Mononuclear cell (primary cell): Measurements from ENCODE around the gene CCR5AS.
"Not testable (repeated sequence)": the region's sequence is repeated elsewhere in the genome, so short reads cannot be mapped to it uniquely, and the experiment has no call there.

Experiments
- H3K27me3 ChIP-seq: 2 replicates; pipeline ENCODE4 v1.6.0; 2011; ENCODE audit warnings: low read length, control low read depth; ENCODE audit not compliant: insufficient read depth
- H3K4me1 ChIP-seq: 2 replicates; pipeline ENCODE4 v1.5.1; 2011; ENCODE audit warnings: mild to moderate bottlenecking, low read length, control low read depth; ENCODE audit not compliant: insufficient read depth
- H3K4me3 ChIP-seq: 2 replicates; pipeline ENCODE4 v1.5.1; 2011; ENCODE audit warnings: mild to moderate bottlenecking, low read length, moderate library complexity
- H3K9me3 ChIP-seq: 2 replicates; pipeline ENCODE4 v1.5.1; 2011; ENCODE audit warnings: low read depth, mild to moderate bottlenecking, control low read depth, low read length

The CCR5AS gene

DNA sequence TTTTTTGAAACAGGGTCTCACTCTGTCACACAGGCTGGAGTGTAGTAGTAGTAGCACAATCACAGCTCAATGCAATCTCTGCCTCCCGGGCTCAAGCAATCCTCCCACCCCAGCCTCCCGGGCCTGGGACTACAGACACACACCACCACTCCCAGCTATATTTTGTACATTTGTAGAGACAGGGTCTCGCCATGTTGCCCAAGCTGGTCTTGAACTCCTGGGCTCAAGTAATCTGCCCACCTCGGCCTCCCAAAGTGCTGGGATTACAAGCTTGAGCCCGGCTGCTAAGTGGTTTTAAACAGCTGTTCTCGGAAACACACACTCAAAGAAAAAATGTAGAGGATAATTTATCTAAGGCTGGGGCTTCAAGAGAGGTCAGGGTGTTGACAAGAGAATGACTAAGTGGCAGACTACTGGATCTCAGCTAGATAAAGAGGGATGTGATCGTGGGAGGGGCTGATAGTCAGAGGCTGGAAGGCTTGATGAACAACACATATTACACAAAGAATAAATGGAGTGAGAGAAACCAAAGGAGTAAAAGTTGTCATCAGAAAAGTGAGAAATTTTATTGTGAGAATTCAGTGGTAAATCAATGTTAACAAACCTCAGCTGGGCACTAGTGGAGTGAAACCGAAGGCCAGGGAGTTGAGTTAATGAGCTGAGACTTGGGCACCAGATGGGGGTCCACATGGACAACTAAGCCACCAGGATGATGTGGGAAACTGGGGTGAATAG is 6.7 kb downstream of the CCR5AS start:
- no peak overlapping the region for H3K4me3 ChIP-seq

DNA sequence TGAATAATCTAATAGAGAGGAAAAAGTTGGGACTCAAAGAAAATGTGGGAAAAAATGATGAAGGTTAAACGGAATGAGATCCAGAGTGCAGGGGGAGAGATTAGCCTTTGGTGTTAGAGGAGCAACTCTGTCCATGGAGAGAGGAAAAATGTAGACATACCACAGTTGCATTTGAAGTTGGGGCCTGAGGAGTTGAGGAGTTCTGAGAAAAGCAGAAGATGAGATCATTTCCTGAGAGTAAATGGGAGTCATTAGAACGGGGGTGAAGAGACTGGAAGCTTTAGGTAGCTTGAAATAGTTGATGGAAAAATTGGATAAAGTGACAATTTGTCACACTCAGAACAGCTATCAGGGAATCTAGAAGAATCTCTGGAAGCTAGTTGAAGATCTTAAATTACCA is 7.3 kb downstream of the CCR5AS start:
- Histone ChIP-seq H3K27me3 (no peaks in the 10 kb centered on the region), H3K4me1 (peaks cover 33% of the 10 kb centered on the region), H3K4me3 (no peak overlapping the region), H3K9me3 (no peaks in the 10 kb centered on the region)

More for the DNA sequence above, 6.7 kb downstream of the CCR5AS start:
- no peaks in the 10 kb centered on the region for H3K27me3 ChIP-seq
- peaks cover 35% of the 10 kb centered on the region for H3K4me1 ChIP-seq
- H3K9me3 ChIP-seq = no peaks in the 10 kb centered on the region

DNA sequence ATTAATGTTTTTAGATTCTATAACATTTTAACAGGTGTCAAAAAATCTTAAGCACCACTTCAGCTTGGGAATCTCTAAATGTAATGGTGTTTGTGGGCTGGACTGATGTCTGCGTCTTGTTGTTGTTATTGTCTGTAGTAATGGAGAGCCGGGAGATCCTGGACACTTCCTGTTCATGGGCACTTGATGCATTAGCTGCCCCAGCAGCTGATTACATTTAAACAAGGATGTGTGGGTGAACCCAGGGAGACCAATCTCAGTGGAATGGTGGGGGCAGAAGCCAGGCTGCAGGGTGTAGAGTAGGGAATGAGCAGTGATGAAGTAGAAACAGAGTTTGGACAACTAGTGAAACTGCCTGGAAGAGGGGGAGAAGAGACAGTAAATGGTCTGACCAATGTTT is 7.8 kb downstream of the CCR5AS start:
- Histone ChIP-seq H3K4me3 (no peak overlapping the region), H3K9me3 (no peaks in the 10 kb centered on the region), H3K4me1 (peaks cover 32% of the 10 kb centered on the region), H3K27me3 (no peaks in the 10 kb centered on the region)

DNA sequence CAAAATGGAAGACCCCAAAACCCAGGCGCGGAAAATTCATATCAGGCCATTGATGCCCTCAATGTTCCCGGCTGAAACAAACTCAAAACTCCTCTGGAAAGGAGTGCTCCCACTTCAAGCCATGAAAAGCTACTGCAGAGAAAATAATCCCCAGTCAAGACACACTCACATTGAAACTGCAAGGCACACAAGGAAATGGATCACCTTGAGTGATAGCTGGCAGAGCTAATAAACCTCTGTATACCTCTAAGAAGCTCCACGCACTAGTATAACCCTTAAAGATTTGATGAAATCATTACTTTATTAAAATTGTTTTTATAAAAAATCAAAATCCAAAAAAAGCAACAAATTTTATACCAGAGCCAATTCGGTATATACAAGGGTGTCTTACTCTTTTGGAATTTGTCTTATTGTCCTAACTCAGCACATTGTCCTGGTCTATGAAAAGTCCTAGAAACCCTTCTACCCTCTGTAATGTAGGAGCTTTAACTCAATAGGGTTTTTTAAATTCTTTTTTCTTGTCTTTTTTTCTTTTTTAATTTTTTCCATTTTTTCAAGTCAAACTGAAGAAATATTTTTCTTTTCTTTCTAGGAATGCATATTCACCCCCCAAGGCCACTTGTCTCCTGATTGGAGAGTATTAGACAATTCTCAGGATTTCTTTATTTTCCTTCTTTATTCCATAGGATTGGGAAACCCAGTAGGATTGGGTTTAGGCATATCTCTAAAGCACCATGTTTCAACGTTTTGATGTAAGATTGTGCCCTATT is 8.5 kb downstream of the CCR5AS start:
- Histone ChIP-seq H3K27me3 (no peaks in the 10 kb centered on the region), H3K4me1 (peaks cover 39% of the 10 kb centered on the region), H3K4me3 (no peak overlapping the region), H3K9me3 (no peaks in the 10 kb centered on the region)

DNA sequence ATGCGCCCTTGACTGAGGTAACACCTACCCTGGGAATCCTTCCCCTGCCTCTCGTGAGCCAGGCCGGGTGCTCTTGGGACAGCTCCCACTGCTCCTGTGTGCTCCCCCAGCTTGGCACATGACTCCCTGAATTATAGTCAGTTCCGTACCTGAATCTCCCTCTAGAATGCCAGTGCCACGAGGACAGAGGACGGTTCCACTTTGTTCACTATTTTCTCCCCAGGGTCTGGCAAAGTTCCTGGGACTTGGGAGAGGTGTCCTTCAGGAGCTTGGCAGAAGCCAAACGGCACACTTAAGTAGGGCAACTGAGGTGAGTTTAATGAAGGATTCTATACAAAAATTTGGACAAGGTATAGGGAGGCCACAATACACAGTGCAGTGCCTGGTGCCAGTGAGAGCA is 9.8 kb downstream of the CCR5AS start:
- no peaks in the 10 kb centered on the region for H3K27me3 ChIP-seq
- H3K9me3 ChIP-seq = no peaks in the 10 kb centered on the region
- H3K4me1 ChIP-seq = peaks cover 44% of the 10 kb centered on the region
- H3K4me3 ChIP-seq = no peak overlapping the region

DNA sequence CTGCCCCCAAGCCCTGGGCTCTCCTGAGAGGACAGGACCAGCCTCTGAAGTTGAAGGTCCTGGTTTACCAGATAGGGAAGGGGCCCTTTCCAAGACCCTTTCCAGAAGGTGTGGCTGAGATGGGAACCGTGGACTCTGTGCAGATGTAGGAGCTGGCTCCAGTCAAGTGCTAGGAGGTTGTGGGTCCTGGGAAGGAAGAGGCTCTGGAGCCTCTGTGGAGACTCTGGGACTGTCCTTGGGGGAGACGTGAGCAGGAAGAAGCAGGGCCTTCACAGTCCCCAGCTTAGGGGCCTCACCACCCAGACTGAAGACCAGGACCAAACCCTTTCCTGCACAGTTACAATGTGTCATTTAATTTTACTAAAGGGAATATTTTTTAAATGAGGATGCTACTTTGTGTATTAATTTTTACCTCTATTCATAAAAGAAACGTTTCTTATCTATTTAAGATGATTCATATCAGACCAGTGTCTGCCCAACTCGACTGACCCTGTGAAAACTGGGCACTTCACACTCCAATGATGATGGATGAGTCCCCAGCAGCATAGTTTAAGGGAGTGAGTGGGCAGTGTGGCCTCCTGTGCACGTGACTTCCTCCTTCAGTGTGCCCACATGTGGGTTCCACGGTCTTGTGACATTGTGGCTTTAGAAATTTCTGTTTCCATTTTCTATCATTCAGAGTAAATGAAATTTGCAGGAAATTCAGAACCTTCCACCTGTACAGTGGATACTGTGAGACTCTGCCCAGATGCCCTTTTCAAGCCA is 10.9 kb downstream of the CCR5AS start:
- Histone ChIP-seq H3K9me3 (no peaks in the 10 kb centered on the region), H3K4me1 (peaks cover 44% of the 10 kb centered on the region), H3K4me3 (no peak overlapping the region), H3K27me3 (no peaks in the 10 kb centered on the region)

DNA sequence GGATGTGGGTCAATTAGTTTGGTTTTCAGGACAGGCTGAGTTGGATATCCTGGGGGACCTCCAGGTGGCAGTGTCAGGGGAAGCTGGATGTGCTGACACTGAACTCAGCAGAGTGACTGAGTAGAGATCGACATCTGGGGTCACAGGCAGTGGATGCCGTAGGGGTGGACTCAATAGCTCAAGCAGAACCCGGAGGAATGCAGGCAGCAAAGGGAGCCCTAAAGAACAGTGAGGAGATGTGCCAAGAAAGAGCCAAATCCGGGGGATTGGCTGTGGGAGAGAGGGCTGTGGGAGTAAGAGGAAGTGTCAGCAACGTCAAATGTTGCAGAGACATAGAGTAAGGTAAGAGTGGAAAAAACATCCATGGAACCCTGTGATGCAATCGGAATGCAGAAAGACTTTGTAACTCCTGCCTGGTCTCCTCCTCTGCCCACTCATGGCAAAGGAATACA is 11.6 kb downstream of the CCR5AS start:
- Histone ChIP-seq H3K9me3 (no peaks in the 10 kb centered on the region), H3K27me3 (no peaks in the 10 kb centered on the region), H3K4me1 (peaks cover 44% of the 10 kb centered on the region), H3K4me3 (no peak overlapping the region)

DNA sequence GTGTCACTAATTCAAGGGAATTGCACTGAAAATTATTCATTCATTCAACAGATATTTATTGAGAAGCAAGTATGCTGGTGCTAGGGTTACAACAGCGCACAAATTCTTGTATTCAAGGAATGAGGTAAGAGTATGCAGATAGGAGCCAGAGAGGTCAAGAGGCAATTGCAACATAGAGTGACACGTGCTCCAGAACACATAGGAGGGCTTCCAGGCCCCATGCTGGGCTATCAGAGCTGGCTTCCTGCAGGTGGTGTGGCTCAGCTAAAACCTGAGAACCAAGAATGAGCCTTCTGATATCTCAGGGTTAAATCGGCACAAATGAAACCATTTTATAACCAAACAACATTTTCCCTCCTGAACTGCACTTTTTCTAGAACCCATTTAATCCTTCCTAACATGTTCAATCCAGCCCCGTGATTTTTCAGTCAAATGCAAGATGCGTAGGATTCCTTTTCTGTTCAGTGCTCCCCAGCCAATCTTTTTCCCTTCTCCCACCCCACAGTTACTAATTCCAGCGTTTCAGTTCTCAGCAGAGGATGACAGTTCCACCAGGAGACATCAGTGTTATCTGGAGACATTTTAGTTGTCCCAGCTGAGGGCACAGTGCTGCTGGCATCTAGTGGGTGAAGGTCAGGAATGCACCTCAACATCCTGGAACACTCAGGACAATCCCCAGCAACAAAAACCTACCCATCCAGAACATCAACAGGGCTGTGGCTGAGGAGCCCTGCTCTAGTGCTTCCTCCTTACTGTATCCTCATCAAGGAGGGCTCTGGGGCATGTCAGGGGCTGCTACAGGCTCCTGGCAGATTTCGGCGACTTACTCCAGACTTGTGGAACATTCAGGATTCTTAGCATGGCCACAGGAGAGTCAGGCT is 13.1 kb downstream of the CCR5AS start:
- Histone ChIP-seq H3K9me3 (no peaks in the 10 kb centered on the region), H3K4me3 (no peak overlapping the region), H3K27me3 (no peaks in the 10 kb centered on the region), H3K4me1 (peaks cover 34% of the 10 kb centered on the region)

DNA sequence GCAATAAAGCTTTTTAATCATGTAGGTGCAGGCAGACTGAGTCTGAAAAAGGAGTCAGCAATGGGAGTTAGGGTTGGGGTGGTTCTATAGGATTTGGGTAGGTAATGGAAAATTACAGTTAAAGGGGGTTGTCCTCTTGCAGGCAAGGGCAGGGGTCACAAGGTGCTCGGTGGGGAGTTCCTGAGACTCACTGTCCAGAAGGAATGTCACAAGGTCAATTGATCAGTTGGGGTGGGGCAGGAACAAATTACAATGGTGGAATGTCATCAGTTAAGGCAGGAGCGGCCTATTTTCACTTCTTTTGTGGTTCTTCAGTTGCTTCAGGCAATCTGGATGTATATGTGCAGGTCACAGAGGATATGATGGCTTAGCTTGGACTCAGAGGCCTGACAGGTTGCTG is 13.9 kb downstream of the CCR5AS start:
- no peak overlapping the region for H3K4me3 ChIP-seq
- no peaks in the 10 kb centered on the region for H3K27me3 ChIP-seq
- H3K9me3 ChIP-seq = no peaks in the 10 kb centered on the region
- H3K4me1 ChIP-seq = peaks cover 34% of the 10 kb centered on the region

DNA sequence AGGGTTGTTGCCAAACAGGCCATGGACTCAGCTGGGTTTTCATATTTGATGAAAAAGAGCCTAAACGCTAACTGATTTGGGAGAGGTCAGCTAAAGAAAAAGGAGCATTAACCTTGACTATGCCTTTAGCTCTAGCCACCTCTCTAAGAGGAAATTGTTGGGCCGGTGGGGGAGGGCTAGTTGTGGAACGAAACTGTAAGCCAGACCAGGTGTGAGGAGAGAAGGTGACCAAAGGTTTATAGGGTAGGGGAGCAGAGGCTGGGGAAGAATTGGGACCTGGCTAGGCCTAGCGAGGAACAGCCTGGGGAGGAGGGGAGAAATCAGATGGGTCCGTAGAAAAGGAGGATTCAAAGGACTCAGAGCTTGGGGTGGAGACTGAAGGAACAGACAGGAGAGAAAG is 15.3 kb downstream of the CCR5AS start:
- peaks cover 30% of the 10 kb centered on the region for H3K4me1 ChIP-seq
- not testable (repeated sequence) for H3K4me3 ChIP-seq, H3K27me3 ChIP-seq, H3K9me3 ChIP-seq

DNA sequence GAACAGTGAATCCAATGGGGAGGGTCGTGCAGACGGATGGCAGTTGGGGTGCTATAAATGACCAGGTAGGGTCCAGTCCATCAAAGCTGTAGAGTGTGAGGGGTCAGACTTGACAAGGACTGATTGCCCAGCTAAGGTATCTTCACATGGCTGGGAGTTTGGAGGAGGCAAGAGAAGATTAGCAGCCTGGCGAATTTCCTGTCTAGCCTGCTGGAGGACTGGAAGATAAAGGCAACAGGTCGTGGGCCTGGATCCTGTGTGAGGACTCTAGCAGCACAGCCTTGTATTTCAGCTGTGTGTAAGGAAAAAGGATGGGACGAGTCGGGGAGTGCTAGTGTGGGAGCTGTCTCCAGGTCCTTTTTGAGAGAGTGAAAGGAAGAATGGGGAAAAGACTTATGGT is 17.6 kb downstream of the CCR5AS start:
- Histone ChIP-seq H3K4me3 (no peak overlapping the region), H3K4me1 (peaks cover 28% of the 10 kb centered on the region), H3K27me3 (no peaks in the 10 kb centered on the region), H3K9me3 (no peaks in the 10 kb centered on the region)

DNA sequence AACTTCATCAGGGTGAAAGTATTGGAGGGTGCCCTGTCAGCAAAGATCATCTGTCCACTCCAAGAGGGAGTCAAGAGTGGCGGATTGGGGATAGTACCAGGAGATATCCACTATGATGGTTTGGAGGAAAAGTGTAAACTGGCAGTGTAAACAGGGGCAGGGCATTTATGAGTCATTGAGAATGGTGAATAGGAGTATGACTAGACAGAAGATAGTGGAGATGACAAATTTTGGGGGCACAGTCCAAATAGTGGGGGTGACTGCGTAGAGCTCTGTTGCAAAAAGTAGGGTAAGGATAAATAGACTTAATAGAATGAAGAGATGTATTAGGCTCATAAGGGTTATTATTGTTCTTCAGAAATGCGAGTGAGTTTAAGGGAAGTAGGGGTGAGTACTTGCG is 18.0 kb downstream of the CCR5AS start:
- not testable (repeated sequence) for H3K27me3 ChIP-seq, H3K9me3 ChIP-seq, H3K4me3 ChIP-seq
- H3K4me1 ChIP-seq = peaks cover 30% of the 10 kb centered on the region

DNA sequence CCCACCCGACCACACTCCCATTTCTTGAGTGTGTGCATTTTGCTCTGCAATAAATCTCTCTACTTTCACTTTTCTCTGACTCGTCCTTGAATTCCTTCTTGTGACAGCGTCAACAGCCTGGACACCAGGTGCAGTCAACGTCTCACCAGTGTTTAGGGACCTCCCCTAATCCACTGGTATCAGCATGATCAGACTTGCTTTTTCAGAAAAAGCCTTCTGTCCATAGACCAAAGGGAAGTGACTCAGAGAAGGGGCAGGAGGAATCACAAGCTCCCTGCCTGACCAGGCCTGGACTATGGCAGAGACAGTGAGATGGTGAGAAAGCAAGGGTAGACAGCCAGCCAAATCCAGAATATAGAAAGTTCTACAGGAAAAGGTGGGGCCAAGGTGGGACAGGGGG is 20.7 kb downstream of the CCR5AS start:
- Histone ChIP-seq H3K4me3 (no peak overlapping the region), H3K4me1 (peaks cover 32% of the 10 kb centered on the region), H3K27me3 (no peaks in the 10 kb centered on the region), H3K9me3 (no peaks in the 10 kb centered on the region)

DNA sequence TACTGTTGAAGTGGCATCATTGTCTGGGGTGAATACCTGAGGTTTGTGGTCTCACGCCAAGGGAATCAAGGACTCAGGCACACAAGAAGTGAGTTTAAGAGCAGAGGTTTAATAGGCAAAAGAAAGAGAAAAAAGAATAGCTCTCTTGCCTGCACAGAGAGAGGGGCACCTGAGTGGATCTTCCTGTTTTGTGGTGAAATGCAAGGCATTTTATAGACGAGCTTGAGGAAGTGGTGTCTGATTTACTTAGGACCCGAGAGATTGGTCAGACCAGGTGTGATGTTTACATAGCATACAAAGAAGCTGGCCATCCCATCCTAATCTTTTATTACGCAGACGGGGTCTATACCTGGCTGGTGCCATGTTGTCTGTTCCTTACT is 22.9 kb downstream of the CCR5AS start:
- Histone ChIP-seq H3K27me3 (no peaks in the 10 kb centered on the region), H3K4me3 (no peak overlapping the region), H3K4me1 (peaks cover 45% of the 10 kb centered on the region), H3K9me3 (no peaks in the 10 kb centered on the region)
